Measurements from ENCODE around the gene PEX5L. TPM values are rescaled to one million over a fixed set of nuclear protein-coding genes. Genes with fewer than 3 reads are reported as not detected.

The PEX5L gene
- total RNA-seq, 1 donor from 2014 or later: 0.24 TPM

DNA sequence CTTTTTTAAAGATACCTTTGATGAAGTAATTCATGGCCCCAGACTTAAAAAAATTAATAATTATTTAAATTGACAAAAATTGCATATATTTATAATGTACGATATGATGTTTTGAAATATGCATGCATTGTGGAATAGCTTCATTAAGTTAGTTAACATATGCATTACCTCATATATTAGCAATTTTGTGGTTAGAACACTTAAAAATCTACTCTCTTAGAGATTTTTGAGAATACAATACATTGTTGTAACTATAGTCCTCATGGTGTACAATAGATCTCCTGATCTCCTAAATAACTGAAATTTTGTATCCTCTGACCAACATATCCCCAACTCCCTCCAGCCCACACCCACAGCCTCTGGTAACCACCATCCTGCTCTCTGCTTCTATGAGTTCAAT is 104.1 kb downstream of the PEX5L start:
- ATAC-seq (ENCODE audit: poor library complexity): no peak
- DNase-seq: no peak
- intact Hi-C loops (cut with DNase I): no loop called here

DNA sequence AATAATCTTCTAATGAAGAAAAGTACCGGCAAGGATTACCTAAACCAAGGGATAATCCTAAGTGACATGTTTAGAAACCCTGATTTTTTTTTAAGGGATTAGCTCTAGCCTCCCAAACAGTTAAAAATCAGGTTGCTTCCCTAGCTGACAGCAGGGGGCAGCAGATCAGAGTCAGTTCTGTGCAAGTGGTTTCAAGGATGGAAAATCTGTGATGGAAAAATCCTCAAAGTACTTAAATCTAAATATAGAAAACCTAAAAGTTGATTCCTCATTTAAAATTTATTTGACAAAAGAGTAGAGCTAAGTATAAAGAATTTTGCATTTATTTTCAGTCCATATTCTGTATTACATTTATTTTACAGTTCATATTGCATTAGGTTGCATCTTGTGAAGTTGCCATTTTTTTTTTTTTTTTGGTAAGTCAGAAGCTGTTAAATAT is 107.6 kb downstream of the PEX5L start:
- intact Hi-C loops (cut with DNase I): no loop called here
- DNase-seq (no peak), ATAC-seq (ENCODE audit: poor library complexity) (no peak)

DNA sequence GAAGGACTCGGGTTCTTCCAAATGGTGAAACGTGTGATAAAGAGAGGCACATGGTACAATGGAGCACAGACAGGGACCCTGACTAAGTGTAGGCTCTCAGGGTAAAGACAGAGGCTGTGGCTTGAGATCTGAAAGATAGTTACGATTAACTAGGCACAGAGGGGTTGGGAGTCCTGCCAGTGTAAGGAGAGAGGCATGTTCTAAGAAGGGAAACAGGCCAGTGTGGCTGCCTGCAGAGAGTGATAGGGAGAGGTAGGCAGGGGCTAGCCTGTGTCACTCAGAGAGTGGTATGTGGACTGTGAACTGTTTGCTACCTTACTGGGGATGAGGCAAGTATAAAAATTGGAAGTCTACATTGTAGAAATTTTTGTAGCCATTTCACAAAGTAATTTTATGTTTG is 109.5 kb downstream of the PEX5L start:
- intact Hi-C loops (cut with DNase I): no loop called here
- no peak for DNase-seq
- no peak for ATAC-seq (ENCODE audit: poor library complexity)

DNA sequence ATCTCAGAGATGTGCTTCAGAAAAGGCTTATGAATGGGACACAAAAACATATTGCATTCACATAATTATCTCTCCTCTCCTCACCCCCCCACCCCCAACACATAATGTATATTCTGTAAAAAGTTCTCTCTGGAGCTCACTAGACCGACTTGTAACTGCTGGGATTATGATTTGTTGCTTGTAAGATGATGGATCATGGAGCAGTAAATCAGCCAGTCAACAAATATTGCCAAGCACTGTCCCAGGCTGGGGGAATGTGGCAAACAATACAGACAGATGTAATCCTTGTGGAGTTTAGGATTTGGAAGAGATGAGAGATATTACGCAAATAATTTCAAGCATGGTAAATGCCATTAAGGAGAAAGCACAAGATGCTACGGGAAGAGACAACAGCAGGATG is 114.8 kb downstream of the PEX5L start:
- ATAC-seq (ENCODE audit: poor library complexity): no peak
- intact Hi-C loops (cut with DNase I): no loop called here

DNA sequence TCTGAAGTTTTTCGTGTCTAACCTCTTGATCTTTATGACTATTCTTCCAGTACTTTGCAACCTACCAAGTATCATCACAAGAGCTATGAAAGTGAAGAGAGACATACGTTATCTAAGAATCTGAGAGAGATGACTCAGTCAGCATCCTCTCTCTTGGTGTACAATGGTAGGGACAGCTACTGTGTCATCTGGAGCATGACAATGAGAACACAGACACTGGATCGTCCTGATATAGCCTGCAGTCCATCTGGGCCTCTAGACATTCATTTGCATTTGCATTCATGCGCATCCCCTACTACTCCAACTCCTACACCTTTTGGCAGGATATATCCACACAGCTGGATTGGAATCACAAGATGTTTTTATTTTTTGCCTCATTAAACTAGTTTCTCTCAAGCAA is 115.2 kb downstream of the PEX5L start:
- DNase-seq: no peak
- no peak for ATAC-seq (ENCODE audit: poor library complexity)
- intact Hi-C loops (cut with DNase I): no loop called here

More for the DNA sequence above, 114.8 kb downstream of the PEX5L start:
- DNase-seq: no peak

DNA sequence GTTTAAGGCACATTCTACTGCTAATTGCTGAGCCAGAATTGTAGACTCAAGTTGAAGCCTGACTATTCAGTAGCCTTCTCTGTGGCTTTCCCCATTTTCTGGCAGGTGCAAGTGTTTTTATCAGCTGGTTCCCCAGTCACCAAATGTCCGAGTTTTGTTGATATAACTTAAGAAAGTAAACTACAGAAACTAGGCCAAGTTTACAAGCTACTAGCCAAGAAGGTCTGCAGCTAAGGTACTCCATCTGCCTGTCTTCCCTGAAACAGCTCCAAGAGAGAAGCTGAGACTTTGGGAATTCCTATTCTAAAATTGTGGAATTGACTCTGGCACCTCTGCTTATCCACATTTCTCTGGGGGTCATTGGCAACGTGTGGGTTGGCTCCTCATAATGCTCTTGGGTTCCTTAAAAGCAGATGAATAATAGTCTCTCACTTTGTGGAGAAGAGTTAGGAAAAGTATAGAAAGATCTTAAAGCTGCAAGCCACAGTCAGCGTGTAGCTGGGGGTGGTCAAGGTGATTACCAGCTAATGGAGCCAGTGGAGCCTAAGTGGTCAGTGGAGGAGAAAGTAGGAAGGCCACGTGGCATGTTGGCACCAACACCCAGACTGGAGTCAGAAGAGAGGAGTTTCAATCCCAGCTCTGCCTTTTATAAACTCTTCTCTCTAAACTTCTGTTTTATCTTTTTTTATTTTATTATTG is 128.8 kb downstream of the PEX5L start:
- ATAC-seq (ENCODE audit: poor library complexity) (no peak), DNase-seq (no peak)
- intact Hi-C loops (cut with DNase I): no loop called here

DNA sequence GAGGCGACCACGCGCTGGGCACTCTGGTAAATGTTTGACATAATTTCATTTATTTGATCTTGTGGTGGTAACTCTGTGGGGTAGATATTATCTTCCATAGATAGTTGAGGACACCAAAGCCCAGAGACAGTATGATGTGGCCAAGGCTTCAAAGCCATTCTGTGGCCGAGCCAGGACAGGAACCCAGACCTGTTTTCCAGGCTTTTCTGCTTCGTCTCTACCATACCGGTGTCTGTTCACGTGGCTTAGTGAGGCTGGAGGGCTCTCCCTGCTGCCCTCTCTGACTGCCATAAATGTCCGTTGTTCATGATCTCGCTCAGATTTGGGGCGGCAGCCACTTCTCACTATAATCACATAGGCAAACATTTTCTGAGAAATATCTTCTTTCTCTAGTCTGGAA is 134.7 kb downstream of the PEX5L start:
- DNase-seq (no peak), ATAC-seq (ENCODE audit: poor library complexity) (no peak)
- intact Hi-C loops (cut with DNase I): no loop called here

DNA sequence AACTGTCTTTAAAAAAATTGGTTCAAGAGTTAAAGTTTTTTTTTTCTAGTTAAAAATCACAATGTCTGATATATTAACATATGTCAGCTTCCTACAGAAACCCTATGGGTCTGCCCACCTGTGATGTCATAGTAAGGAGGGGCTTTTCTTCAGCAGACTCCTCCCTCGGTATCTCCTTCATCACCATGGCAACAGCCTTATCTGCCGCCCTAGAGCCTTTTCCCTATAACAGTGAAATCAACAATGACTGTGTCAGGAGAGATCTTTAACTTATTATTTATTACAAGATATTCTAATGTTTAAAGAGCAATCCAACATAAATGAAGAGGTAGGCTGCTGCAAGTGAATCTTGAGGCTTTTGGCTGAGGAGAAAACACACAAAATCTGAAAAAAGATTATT is 138.7 kb downstream of the PEX5L start:
- no peak for ATAC-seq (ENCODE audit: poor library complexity)
- intact Hi-C loops (cut with DNase I): no loop called here
- DNase-seq: no peak

DNA sequence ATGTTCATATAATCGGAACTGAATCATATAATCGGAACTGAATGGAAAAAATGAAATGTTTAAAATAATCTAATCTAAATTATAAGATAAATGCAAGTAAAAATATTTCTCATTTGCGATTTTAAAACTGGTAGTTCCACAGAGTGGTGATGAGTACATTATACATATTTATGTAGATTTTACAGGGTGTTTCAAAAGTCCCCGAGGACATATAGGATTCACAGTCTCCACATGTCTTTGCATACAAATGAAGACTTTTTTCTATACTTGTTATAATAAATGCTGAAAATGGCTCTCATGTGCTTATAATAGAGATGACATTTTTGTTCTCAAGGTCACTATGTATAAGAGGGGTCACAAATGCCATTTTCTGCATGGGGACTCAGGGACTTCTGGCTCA is 139.5 kb downstream of the PEX5L start:
- intact Hi-C loops (cut with DNase I): no loop called here
- DNase-seq (no peak), ATAC-seq (ENCODE audit: poor library complexity) (no peak)

DNA sequence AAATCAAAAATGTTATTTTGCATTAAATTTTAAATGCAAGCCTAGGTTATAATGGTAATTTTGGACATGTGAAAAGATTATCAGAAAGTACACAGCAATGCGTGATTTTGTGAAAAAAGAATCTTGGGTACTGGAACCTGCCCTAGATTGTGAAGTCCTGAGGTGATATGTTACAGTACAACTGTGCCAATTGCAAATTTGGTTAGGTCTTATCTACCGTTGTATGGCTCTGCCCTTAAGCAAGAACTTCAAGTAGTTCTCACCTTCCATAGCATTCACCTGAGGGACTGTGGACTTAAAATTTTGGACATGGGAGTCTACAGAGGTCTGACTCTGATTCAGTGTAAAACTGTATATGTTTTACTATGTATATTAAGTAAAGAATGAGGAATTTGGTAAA is 140.2 kb downstream of the PEX5L start:
- DNase-seq (no peak), ATAC-seq (ENCODE audit: poor library complexity) (no peak)
- intact Hi-C loops (cut with DNase I): no loop called here

DNA sequence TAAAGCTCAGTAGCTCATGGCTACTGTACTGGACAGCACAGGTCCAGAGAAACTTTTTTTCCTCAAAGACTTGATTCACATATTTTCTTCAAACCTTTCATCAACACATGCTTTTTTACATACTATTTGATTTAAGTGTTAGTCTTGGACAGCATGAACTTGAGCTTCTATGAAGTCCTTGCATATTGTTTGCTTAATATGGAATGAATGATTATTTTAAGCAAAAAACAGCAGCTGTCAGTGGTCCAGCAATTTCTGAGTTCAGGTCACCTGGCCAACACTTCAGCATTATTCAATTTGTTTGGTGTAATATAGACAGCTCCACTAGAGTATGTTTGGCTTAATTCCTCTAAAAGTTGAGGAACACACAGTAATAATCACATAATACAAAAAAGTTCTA is 141.4 kb downstream of the PEX5L start:
- ATAC-seq (ENCODE audit: poor library complexity): no peak
- no peak for DNase-seq
- intact Hi-C loops (cut with DNase I): no loop called here

DNA sequence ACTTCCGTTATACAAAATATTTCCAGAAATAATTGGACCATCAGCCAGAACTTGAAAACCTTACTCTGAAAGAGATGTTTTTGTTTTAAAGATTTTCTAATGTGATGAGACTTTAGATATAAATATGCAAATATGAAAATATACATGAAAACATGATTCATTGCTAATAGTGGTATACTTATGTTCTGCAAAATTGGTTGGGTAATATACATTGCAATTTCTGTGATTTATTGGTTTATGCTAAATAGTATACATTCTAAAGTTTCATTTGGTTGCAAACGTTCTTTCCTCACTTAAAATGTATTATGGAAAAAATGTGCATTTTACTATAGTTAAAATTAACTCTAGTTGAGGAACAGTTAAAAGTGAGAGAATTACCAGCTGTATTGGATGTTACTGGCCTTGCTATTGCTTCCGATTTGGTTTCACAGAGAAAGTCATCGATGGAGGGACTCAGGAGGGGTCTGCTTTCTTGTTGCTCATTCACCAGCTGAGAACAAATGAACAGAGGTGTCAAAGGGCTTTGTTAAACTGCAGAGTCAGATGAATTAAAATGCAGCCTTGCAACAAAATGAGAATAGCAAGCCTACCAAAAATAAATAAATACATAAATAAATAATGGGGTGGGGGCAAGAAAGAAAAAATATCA is 149.3 kb downstream of the PEX5L start:
- DNase-seq (no peak), ATAC-seq (ENCODE audit: poor library complexity) (no peak)
- intact Hi-C loops (cut with DNase I): no loop called here

DNA sequence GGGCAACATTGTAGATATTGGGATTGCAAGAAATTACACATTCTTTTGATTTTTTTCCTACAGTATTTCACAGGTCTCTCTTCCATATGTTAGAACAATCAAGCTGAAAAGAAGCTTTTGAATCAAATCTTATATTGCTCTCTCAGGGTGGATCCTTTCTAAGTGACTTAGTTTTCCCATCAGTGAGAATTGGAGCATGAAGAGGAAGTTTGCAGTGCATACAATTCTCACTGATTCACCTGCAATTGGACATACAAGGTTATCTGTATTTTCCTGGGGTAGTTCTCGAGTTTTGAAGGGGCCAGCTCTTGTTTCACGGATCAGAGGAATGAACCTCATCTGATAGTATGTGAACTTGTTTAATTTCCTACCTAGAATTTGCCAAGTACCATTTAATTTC is 150.8 kb downstream of the PEX5L start:
- DNase-seq (no peak), ATAC-seq (ENCODE audit: poor library complexity) (no peak)
- intact Hi-C loops (cut with DNase I): no loop called here

DNA sequence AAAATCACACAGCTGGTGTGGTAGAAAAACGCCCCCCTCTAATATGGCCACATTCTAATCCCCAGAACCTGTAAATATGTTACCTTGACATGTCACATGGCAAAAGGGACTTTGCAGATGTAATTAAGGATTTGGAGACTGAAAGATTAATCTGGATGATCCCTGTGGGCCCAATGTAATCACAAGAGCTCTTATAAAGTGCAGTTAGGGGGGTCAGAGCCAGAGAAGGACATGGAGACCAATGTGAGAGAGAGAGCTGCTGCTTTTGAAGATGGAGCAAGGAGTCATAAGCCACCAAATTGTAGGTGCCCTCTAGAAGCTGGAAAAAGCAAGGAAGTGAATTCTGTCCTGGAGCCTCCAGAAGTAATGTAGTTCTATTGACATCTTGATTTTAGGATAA is 152.6 kb downstream of the PEX5L start:
- ATAC-seq (ENCODE audit: poor library complexity) (no peak), DNase-seq (no peak)
- intact Hi-C loops (cut with DNase I): no loop called here

DNA sequence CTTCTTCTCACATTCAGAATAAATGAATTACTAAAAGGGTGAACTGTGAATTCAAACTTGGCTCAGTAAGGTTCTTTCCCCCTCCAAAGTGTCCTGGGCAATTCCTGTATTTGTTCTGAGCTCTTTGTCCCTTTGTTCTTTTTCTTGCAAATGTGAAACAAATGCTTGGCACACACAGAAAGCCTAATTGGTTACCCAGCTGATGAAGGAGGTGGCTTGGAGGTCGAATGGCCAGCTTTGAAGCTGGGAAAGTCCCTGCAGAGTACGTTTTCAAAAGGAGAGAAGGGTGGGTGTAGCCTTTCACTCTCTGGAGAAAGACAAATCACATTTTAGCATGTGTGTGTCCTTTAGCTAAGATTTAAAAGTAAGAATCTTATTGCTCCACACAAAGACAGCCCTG is 154.4 kb downstream of the PEX5L start:
- ATAC-seq (ENCODE audit: poor library complexity): no peak
- intact Hi-C loops (cut with DNase I): no loop called here
- DNase-seq: no peak

DNA sequence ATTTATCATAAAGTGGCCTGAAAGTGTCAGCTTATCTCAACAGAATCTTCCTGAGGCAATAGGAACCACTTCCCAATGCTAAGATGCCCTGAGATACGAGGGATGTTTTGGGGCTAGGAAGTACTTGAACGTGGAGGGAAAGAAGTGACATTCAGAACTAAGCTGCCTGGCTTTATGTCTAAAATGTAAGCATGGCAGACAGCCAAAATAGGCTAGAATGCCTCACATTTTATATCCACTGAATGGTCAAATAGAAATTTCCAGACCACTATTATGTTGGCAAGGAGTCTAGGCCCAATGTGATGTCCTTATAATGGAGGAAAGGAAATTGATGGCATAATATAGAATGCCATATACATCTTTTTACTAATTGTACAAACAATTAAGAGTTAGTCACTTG is 154.9 kb downstream of the PEX5L start:
- ATAC-seq (ENCODE audit: poor library complexity): no peak

DNA sequence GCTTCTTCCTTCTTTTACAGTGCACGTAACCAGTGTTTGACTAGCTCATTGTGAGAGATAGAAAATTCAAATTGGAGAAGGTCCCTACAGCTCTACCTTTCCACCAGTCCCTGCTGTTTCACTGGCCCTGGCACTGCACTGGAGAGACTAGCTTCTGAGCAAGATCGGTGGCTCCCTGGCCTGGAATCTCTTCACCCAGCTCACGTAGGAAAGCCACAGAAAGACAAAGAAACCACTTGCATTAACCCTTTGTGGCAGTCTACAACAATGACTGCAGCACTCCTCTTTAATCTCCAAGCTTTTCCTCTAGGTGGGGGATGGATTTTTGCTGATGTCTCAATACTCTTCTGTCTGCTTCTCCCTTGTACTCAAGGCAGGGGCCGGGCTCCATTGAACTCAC is 155.9 kb downstream of the PEX5L start:
- DNase-seq (no peak), ATAC-seq (ENCODE audit: poor library complexity) (no peak)
- intact Hi-C loops (cut with DNase I): no loop called here

More for the DNA sequence above, 154.9 kb downstream of the PEX5L start:
- intact Hi-C loops (cut with DNase I): no loop called here
- DNase-seq: no peak

DNA sequence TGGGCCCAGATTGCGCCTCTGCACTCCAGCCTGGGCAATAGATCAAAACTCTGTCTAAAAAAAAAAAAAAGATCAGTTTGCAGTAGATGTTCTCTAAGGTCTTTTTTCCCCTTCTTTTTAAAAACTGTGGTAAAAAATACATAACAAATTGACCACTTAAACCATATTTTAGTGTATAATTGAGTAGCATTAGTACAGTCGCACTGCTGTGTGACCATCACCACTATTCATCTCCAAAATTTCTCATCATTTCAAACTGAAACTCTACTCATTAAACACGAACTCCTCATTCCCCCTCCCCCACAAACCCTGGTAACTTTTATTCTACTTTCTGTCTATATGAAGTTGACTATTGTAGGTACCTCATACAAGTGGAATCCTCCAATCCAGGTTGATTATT is 160.3 kb downstream of the PEX5L start:
- no peak for DNase-seq
- intact Hi-C loops (cut with DNase I): no loop called here
- ATAC-seq (ENCODE audit: poor library complexity): no peak

DNA sequence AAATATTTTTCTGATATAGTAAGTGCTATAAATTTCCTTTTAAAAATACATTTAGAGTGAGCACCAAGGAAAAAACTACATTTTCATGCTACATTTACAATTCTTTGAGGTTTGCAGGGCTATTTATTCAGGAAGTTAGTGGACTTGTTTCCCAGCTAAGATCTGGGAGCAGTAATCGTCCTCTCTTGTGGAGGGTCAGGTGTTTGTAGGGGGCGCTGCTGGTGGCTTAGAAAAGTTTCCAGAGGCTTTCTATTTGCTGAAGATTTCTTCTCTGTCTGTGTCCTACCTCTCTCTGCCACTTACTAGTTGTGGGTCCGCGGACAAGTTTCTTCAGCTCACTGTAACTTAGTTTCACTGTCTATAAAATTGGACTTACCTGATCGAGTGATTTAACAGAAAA is 163.9 kb downstream of the PEX5L start:
- ATAC-seq (ENCODE audit: poor library complexity) (no peak), DNase-seq (no peak)
- intact Hi-C loops (cut with DNase I): no loop called here

DNA sequence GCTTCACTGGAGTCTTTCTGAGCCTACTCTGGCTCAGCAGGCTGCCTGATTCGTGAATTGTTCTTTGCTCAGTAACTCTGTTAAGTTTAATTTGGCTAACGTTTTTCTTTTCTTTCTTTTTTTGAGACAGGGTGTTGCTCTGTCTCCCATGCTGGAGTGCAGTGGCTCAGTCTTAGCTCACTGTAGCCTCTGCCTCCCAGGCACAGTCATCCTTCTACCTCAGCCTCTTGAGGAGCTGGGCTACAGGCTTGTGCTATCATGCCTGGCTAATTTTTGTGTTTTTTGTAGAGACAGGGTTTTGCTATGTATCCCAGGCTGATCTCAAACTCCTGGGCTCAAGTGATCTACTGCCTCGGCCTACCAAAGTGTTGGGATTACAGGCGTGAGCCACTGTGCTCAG is 165.0 kb downstream of the PEX5L start:
- ATAC-seq (ENCODE audit: poor library complexity): no peak
- intact Hi-C loops (cut with DNase I): no loop called here

DNA sequence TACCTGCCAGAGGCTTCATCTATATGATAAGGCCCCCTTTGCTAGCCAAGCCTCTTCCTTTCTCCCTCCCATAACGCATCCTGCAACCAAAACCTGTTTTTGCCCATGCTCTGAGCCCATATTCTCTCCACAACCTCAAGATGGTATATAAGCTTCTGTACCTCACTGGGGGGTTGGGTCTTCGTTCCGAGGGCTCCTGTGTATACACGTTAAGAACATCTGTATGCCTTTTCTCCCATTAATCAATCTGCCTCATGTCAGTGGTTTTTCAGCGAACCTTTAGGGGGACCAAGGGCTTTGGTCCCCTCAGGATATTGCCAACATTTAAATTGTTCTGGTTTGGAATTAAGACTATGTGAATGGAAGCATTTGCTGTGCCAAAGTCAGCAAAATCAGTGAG is 168.0 kb downstream of the PEX5L start:
- intact Hi-C loops (cut with DNase I): no loop called here
- no peak for ATAC-seq (ENCODE audit: poor library complexity)
- no peak for DNase-seq

More for the DNA sequence above, 165.0 kb downstream of the PEX5L start:
- no peak for DNase-seq
